Endothelial cell of umbilical vein (primary cell): ENCODE results near the gene RASD2. TPM values are rescaled to one million over a fixed set of nuclear protein-coding genes. Genes with fewer than 3 reads are reported as not detected.
A peak's percentile ranks its signal among the peaks of the same experiment; 100 is the strongest.

Experiments
- BruUV-seq: library from RNA; stranded (reverse); fragments of 400-500 nt; replicated peaks from 2 replicates; lab custom pipeline; 2021; lab: Mats Ljungman, UMichigan
- CTCF ChIA-PET: fragments of 300-600, 350-600 bp; sonication (Branson Sonifier 250); formaldehyde crosslinking; loops from one replicate; lab custom pipeline; 2021; ENCODE audit warnings: antibody characterized with exemption, inconsistent platforms; lab: Charles Lee
- POLR2A ChIA-PET: fragments of 300-600, 350-600 bp; sonication (Branson Sonifier 250); formaldehyde crosslinking; loops from one replicate; lab custom pipeline; 2021; ENCODE audit warnings: antibody characterized with exemption, inconsistent platforms; lab: Charles Lee
- DNase-seq: peaks from one replicate; pipeline ENCODE4 v3.0.0-alpha.2; 2011; ENCODE audit warnings: low read depth, low spot score
- FAIRE-seq: peaks from 2 replicates; lab custom pipeline; 2011; peaks lifted over from hg19 to GRCh38; lab: Jason Lieb, UNC
- H2AFZ ChIP-seq: 2 replicates; pipeline ENCODE4 v1.6.0; 2012; ENCODE audit warnings: low read depth, low read length, control low read depth, inconsistent platforms
- H3K27ac ChIP-seq: 2 replicates; pipeline ENCODE4 v1.5.1; 2011; ENCODE audit warnings: low read depth, mild to moderate bottlenecking, control low read depth, low read length, moderate library complexity; ENCODE audit not compliant: insufficient read depth
- H3K27me3 ChIP-seq, 2 experiments: 2 replicates each; pipeline versions ENCODE4 v1.6.0 to v1.6.1; 2011; ENCODE audit warnings: low read length in 2 of 2, mixed read lengths in 1 of 2; ENCODE audit not compliant: control insufficient read depth in 2 of 2, insufficient read depth in 2 of 2
- H3K36me3 ChIP-seq, 2 experiments: 2 replicates in 1 of 2; 3 replicates in 1 of 2; pipeline ENCODE4 v1.5.1; 2011; ENCODE audit warnings: low read length in 2 of 2, mild to moderate bottlenecking in 1 of 2, moderate library complexity in 1 of 2; ENCODE audit not compliant: control insufficient read depth in 2 of 2, insufficient read depth in 2 of 2; ENCODE audit errors: extremely low read depth in 1 of 2
- H3K4me1 ChIP-seq: 3 replicates; pipeline ENCODE4 v1.5.1; 2011; ENCODE audit warnings: mild to moderate bottlenecking, low read length; ENCODE audit not compliant: control insufficient read depth, insufficient read depth; ENCODE audit errors: extremely low read depth
- H3K4me2 ChIP-seq: 2 replicates; pipeline ENCODE4 v1.6.1; 2011; ENCODE audit warnings: low read length, control low read depth, mixed read lengths; ENCODE audit not compliant: insufficient read depth
- H3K4me3 ChIP-seq, 3 experiments: fragments of 200-600 bp in 1 of 3; sonication (generic), shearing (Covaris generic) in 1 of 3; replicated peaks in 1 of 3; 2 replicates each; pipeline ENCODE4 v1.5.1; 2011 to 2016; ENCODE audit warnings: control low read depth in 3 of 3, low read length in 3 of 3, mild to moderate bottlenecking in 2 of 3, inconsistent platforms in 1 of 3, low read depth in 1 of 3, moderate library complexity in 1 of 3; ENCODE audit not compliant: insufficient read depth in 1 of 3
- H3K79me2 ChIP-seq: 2 replicates; pipeline ENCODE4 v1.6.0; 2012; ENCODE audit warnings: low read length, inconsistent platforms; ENCODE audit not compliant: control insufficient read depth, insufficient read depth
- H3K9ac ChIP-seq: replicated peaks from 2 replicates; pipeline ENCODE3; 2011; ENCODE audit warnings: low read length, control low read depth; ENCODE audit not compliant: insufficient read depth; ENCODE audit errors: extremely low read depth
- H3K9me1 ChIP-seq: replicated peaks from 3 replicates; pipeline ENCODE4 v1.6.0; 2011; ENCODE audit warnings: mild to moderate bottlenecking, low read length; ENCODE audit not compliant: control insufficient read depth, insufficient read depth; ENCODE audit errors: extremely low read depth
- H3K9me3 ChIP-seq: replicated peaks from 2 replicates; pipeline ENCODE4 v1.5.1; 2012; ENCODE audit warnings: low read length, inconsistent platforms; ENCODE audit not compliant: control insufficient read depth, insufficient read depth
- H4K20me1 ChIP-seq: replicated peaks from 2 replicates; pipeline ENCODE3; 2011; ENCODE audit warnings: mild to moderate bottlenecking, low read length; ENCODE audit not compliant: control insufficient read depth, insufficient read depth; ENCODE audit errors: extremely low read depth
- EZH2 ChIP-seq: IDR thresholded peaks from 2 replicates; pipeline ENCODE4 v1.6.1; 2012; ENCODE audit warnings: borderline replicate concordance, low read depth, mild to moderate bottlenecking, moderate library complexity, low read length, inconsistent platforms; ENCODE audit not compliant: severe bottlenecking
- FOS ChIP-seq: IDR thresholded peaks from 2 replicates; pipeline ENCODE4 v1.6.1; 2011; ENCODE audit warnings: mild to moderate bottlenecking, low read length, moderate library complexity, borderline replicate concordance; ENCODE audit not compliant: insufficient read depth
- GATA2 ChIP-seq: IDR thresholded peaks from 2 replicates; pipeline ENCODE4 v1.7.0; 2011; ENCODE audit warnings: low read depth, mild to moderate bottlenecking, moderate library complexity, mixed read lengths, low read length; ENCODE audit not compliant: insufficient read length, insufficient read depth
- JUN ChIP-seq: IDR thresholded peaks from 2 replicates; pipeline ENCODE4 v1.6.1; 2011; ENCODE audit warnings: borderline replicate concordance, low read depth; ENCODE audit not compliant: insufficient read length, insufficient read depth
- MYC ChIP-seq: IDR thresholded peaks from one replicate; pipeline ENCODE4 v1.6.1; 2011; ENCODE audit warnings: mild to moderate bottlenecking, low read depth, low read length
- POLR2A ChIP-seq: IDR thresholded peaks from 2 replicates; pipeline ENCODE4 v1.6.1; 2012; ENCODE audit warnings: low read depth, mild to moderate bottlenecking, control low read depth, low read length
- POLR2AphosphoS5 ChIP-seq: IDR thresholded peaks from 2 replicates; pipeline ENCODE4 v1.6.1; 2012; ENCODE audit warnings: low read depth, mild to moderate bottlenecking, control low read depth, low read length, moderate library complexity; ENCODE audit not compliant: insufficient read depth
- dilution Hi-C: fragments of 300-500 bp; cut with MboI; formaldehyde crosslinking; loops from one replicate; pipeline ENCODE4 v1.15.0; 2019; ENCODE audit warnings: low sequenced_read_pairs; ENCODE audit not compliant: extremely low pct_ligation_motif_present
- intact Hi-C: fragments of 100-400 bp; cut with micrococcal nuclease; formaldehyde crosslinking; loops from one replicate; pipeline ENCODE4 v1.10.0; 2022
- polyA plus RNA-seq, 4 experiments: library from polyadenylated mRNA; depleted of rRNA in 3 of 4; stranded (reverse) in 3 of 4; unstranded in 1 of 4; fragments of >200 nt; gene quantifications; 2 replicates each; pipeline versions ENCODE4 v1.2.1 to v1.2.3, GENCODE V29; 2011 to 2012; ENCODE audit warnings: missing spikeins in 1 of 4
- total RNA-seq: library from RNA; stranded (reverse); gene quantifications from 2 replicates; pipeline ENCODE4 v1.2.3, GENCODE V29; 2021
- TF ChIP-seq, protein P1 (sequence below), 2 donors: IDR thresholded peaks; 1 replicate in 1 of 2; 2 replicates in 1 of 2; pipeline ENCODE4 v1.5.1; 2011; ENCODE audit warnings: low read length in 2 of 2, mild to moderate bottlenecking in 2 of 2, moderate library complexity in 2 of 2, control low read depth in 1 of 2, inconsistent platforms in 1 of 2, low read depth in 1 of 2; ENCODE audit not compliant: insufficient read depth in 1 of 2; ENCODE audit errors: extremely low read depth in 1 of 2
- TF ChIP-seq, protein P2 (sequence below): IDR thresholded peaks from 2 replicates; pipeline ENCODE4 v1.6.1; 2011; ENCODE audit not compliant: insufficient read depth, insufficient read length

The RASD2 gene
- total and polyA plus RNA-seq, 2 donors (not counting 3 experiments of a cell fraction or from before 2014, with no cell fraction given), result not detected

DNA sequence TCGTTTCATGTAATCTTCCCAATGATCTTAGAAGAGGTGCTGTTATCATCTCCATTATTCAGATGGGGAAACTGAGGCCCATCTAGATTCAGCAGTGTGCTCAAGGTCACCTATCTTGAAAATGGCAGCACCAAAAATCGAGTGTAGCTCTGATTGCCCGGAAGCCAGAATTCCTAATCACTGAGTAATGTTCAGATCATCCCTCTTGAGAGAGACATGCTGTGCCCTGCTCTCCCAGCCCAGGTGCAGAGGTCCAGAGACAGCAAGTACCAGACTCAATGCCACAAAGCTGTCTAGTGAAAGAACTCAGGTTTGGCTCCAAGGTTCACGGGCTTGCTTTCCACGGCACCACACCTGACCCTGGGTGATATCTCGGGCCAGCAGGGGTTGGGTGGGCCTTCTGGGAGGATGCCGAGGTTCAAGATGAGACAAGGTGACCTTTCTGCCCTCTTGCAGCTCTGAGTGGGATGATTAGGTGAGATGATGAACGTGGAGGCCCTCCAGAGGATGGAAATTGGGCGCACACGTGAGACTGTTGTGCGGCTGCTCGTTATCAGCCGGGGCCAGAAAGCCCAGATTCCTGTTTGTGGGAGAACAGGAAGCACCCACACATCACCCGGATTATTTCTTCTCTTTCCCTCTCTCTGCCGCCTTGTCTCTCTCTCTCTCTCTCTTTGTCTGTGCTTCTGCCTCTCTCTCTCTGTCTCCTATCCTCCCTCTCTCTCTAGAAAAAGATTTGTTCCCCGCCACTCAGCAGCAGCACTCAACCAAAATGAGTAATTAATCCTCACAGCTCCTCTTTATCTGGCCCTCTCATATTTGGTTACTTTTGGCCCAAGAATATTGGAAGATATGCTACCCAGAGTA, 19.0 kb upstream of the RASD2 start:
- BruUV-seq, result no TSS peak
- Histone ChIP-seq H3K4me1 (peaks cover 4% of the 10 kb centered on the region), H3K9me1 (no peaks in the 10 kb centered on the region), H2AFZ (peak overlapping the region; percentile 45), H3K4me3 (no peak overlapping the region), H4K20me1 (no peaks in the 10 kb centered on the region), H3K4me2 (no peak overlapping the region), H3K27me3 (peaks cover 4 to 18% of the 10 kb centered on the region in 2 experiments), H3K36me3 (no peaks in the 10 kb centered on the region), H3K9me3 (no peaks in the 10 kb centered on the region), H3K27ac (no peak overlapping the region), H3K9ac (no peak overlapping the region), H3K79me2 (no peaks in the 10 kb centered on the region)
- dilution Hi-C loops (no loop called here), intact Hi-C loops (no loop called here)
- ChIA-PET CTCF (interaction anchor here (0.8 to 1.4 kb wide), 5 partner anchors 9 to 91 kb away, joined by 3 to 10 read pairs (median 5); no protein-coding TSS in a partner anchor), POLR2A (no interaction called here)
- TF ChIP-seq FOS (no peak), POLR2AphosphoS5 (no peak), JUN (no peak), EZH2 (no peak), MYC (no peak), GATA2 (no peak), POLR2A (no peak)
- TF ChIP-seq, protein P1, sequence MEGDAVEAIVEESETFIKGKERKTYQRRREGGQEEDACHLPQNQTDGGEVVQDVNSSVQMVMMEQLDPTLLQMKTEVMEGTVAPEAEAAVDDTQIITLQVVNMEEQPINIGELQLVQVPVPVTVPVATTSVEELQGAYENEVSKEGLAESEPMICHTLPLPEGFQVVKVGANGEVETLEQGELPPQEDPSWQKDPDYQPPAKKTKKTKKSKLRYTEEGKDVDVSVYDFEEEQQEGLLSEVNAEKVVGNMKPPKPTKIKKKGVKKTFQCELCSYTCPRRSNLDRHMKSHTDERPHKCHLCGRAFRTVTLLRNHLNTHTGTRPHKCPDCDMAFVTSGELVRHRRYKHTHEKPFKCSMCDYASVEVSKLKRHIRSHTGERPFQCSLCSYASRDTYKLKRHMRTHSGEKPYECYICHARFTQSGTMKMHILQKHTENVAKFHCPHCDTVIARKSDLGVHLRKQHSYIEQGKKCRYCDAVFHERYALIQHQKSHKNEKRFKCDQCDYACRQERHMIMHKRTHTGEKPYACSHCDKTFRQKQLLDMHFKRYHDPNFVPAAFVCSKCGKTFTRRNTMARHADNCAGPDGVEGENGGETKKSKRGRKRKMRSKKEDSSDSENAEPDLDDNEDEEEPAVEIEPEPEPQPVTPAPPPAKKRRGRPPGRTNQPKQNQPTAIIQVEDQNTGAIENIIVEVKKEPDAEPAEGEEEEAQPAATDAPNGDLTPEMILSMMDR (IDR thresholded peaks at IDR 0.05; ENCODE audit: extremely low read depth in 1 of 2, insufficient read depth in 1 of 2, low read depth in 1 of 2, low read length in 2 of 2), result no peak
- TF ChIP-seq, protein P2, sequence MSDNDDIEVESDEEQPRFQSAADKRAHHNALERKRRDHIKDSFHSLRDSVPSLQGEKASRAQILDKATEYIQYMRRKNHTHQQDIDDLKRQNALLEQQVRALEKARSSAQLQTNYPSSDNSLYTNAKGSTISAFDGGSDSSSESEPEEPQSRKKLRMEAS, result no peak
- DNase-seq, result peak; percentile 76
- peak; percentile 4 for FAIRE-seq
